Endothelial cell of umbilical vein (primary cell): ENCODE data around the gene ADAT3. TPM values are rescaled to one million over a fixed set of nuclear protein-coding genes. Genes with fewer than 3 reads are reported as not detected.

Experiments
- BruUV-seq: library from RNA; stranded (reverse); fragments of 400-500 nt; replicated peaks from 2 replicates; lab custom pipeline; 2021; lab: Mats Ljungman, UMichigan
- CTCF ChIA-PET: fragments of 300-600, 350-600 bp; sonication (Branson Sonifier 250); formaldehyde crosslinking; loops from one replicate; lab custom pipeline; 2021; ENCODE audit warnings: antibody characterized with exemption, inconsistent platforms; lab: Charles Lee
- POLR2A ChIA-PET: fragments of 300-600, 350-600 bp; sonication (Branson Sonifier 250); formaldehyde crosslinking; loops from one replicate; lab custom pipeline; 2021; ENCODE audit warnings: antibody characterized with exemption, inconsistent platforms; lab: Charles Lee
- DNase-seq: peaks from one replicate; pipeline ENCODE4 v3.0.0-alpha.2; 2011; ENCODE audit warnings: low read depth, low spot score
- FAIRE-seq: peaks from 2 replicates; lab custom pipeline; 2011; peaks lifted over from hg19 to GRCh38; lab: Jason Lieb, UNC
- H2AFZ ChIP-seq: 2 replicates; pipeline ENCODE4 v1.6.0; 2012; ENCODE audit warnings: low read depth, low read length, control low read depth, inconsistent platforms
- H3K27ac ChIP-seq: 2 replicates; pipeline ENCODE4 v1.5.1; 2011; ENCODE audit warnings: low read depth, mild to moderate bottlenecking, control low read depth, low read length, moderate library complexity; ENCODE audit not compliant: insufficient read depth
- H3K27me3 ChIP-seq, 2 experiments: 2 replicates each; pipeline versions ENCODE4 v1.6.0 to v1.6.1; 2011; ENCODE audit warnings: low read length in 2 of 2, mixed read lengths in 1 of 2; ENCODE audit not compliant: control insufficient read depth in 2 of 2, insufficient read depth in 2 of 2
- H3K36me3 ChIP-seq, 2 experiments: 2 replicates in 1 of 2; 3 replicates in 1 of 2; pipeline ENCODE4 v1.5.1; 2011; ENCODE audit warnings: low read length in 2 of 2, mild to moderate bottlenecking in 1 of 2, moderate library complexity in 1 of 2; ENCODE audit not compliant: control insufficient read depth in 2 of 2, insufficient read depth in 2 of 2; ENCODE audit errors: extremely low read depth in 1 of 2
- H3K4me1 ChIP-seq: 3 replicates; pipeline ENCODE4 v1.5.1; 2011; ENCODE audit warnings: mild to moderate bottlenecking, low read length; ENCODE audit not compliant: control insufficient read depth, insufficient read depth; ENCODE audit errors: extremely low read depth
- H3K4me2 ChIP-seq: 2 replicates; pipeline ENCODE4 v1.6.1; 2011; ENCODE audit warnings: low read length, control low read depth, mixed read lengths; ENCODE audit not compliant: insufficient read depth
- H3K4me3 ChIP-seq, 3 experiments: fragments of 200-600 bp in 1 of 3; sonication (generic), shearing (Covaris generic) in 1 of 3; replicated peaks in 1 of 3; 2 replicates each; pipeline ENCODE4 v1.5.1; 2011 to 2016; ENCODE audit warnings: control low read depth in 3 of 3, low read length in 3 of 3, mild to moderate bottlenecking in 2 of 3, inconsistent platforms in 1 of 3, low read depth in 1 of 3, moderate library complexity in 1 of 3; ENCODE audit not compliant: insufficient read depth in 1 of 3
- H3K79me2 ChIP-seq: 2 replicates; pipeline ENCODE4 v1.6.0; 2012; ENCODE audit warnings: low read length, inconsistent platforms; ENCODE audit not compliant: control insufficient read depth, insufficient read depth
- H3K9ac ChIP-seq: replicated peaks from 2 replicates; pipeline ENCODE3; 2011; ENCODE audit warnings: low read length, control low read depth; ENCODE audit not compliant: insufficient read depth; ENCODE audit errors: extremely low read depth
- H3K9me1 ChIP-seq: replicated peaks from 3 replicates; pipeline ENCODE4 v1.6.0; 2011; ENCODE audit warnings: mild to moderate bottlenecking, low read length; ENCODE audit not compliant: control insufficient read depth, insufficient read depth; ENCODE audit errors: extremely low read depth
- H3K9me3 ChIP-seq: replicated peaks from 2 replicates; pipeline ENCODE4 v1.5.1; 2012; ENCODE audit warnings: low read length, inconsistent platforms; ENCODE audit not compliant: control insufficient read depth, insufficient read depth
- H4K20me1 ChIP-seq: replicated peaks from 2 replicates; pipeline ENCODE3; 2011; ENCODE audit warnings: mild to moderate bottlenecking, low read length; ENCODE audit not compliant: control insufficient read depth, insufficient read depth; ENCODE audit errors: extremely low read depth
- GATA2 ChIP-seq: IDR thresholded peaks from 2 replicates; pipeline ENCODE4 v1.7.0; 2011; ENCODE audit warnings: low read depth, mild to moderate bottlenecking, moderate library complexity, mixed read lengths, low read length; ENCODE audit not compliant: insufficient read length, insufficient read depth
- JUN ChIP-seq: IDR thresholded peaks from 2 replicates; pipeline ENCODE4 v1.6.1; 2011; ENCODE audit warnings: borderline replicate concordance, low read depth; ENCODE audit not compliant: insufficient read length, insufficient read depth
- POLR2A ChIP-seq: IDR thresholded peaks from 2 replicates; pipeline ENCODE4 v1.6.1; 2012; ENCODE audit warnings: low read depth, mild to moderate bottlenecking, control low read depth, low read length
- POLR2AphosphoS5 ChIP-seq: IDR thresholded peaks from 2 replicates; pipeline ENCODE4 v1.6.1; 2012; ENCODE audit warnings: low read depth, mild to moderate bottlenecking, control low read depth, low read length, moderate library complexity; ENCODE audit not compliant: insufficient read depth
- dilution Hi-C: fragments of 300-500 bp; cut with MboI; formaldehyde crosslinking; loops from one replicate; pipeline ENCODE4 v1.15.0; 2019; ENCODE audit warnings: low sequenced_read_pairs; ENCODE audit not compliant: extremely low pct_ligation_motif_present
- intact Hi-C: fragments of 100-400 bp; cut with micrococcal nuclease; formaldehyde crosslinking; loops from one replicate; pipeline ENCODE4 v1.10.0; 2022
- polyA plus RNA-seq, 4 experiments: library from polyadenylated mRNA; depleted of rRNA in 3 of 4; stranded (reverse) in 3 of 4; unstranded in 1 of 4; fragments of >200 nt; gene quantifications; 2 replicates each; pipeline versions ENCODE4 v1.2.1 to v1.2.3, GENCODE V29; 2011 to 2012; ENCODE audit warnings: missing spikeins in 1 of 4
- total RNA-seq: library from RNA; stranded (reverse); gene quantifications from 2 replicates; pipeline ENCODE4 v1.2.3, GENCODE V29; 2021
- TF ChIP-seq, protein P1 (sequence below), 2 donors: IDR thresholded peaks; 1 replicate in 1 of 2; 2 replicates in 1 of 2; pipeline ENCODE4 v1.5.1; 2011; ENCODE audit warnings: low read length in 2 of 2, mild to moderate bottlenecking in 2 of 2, moderate library complexity in 2 of 2, control low read depth in 1 of 2, inconsistent platforms in 1 of 2, low read depth in 1 of 2; ENCODE audit not compliant: insufficient read depth in 1 of 2; ENCODE audit errors: extremely low read depth in 1 of 2

The ADAT3 gene
- total and polyA plus RNA-seq, 2 donors (not counting 3 experiments of a cell fraction or from before 2014, with no cell fraction given) = 5.7 to 11.7 TPM

DNA sequence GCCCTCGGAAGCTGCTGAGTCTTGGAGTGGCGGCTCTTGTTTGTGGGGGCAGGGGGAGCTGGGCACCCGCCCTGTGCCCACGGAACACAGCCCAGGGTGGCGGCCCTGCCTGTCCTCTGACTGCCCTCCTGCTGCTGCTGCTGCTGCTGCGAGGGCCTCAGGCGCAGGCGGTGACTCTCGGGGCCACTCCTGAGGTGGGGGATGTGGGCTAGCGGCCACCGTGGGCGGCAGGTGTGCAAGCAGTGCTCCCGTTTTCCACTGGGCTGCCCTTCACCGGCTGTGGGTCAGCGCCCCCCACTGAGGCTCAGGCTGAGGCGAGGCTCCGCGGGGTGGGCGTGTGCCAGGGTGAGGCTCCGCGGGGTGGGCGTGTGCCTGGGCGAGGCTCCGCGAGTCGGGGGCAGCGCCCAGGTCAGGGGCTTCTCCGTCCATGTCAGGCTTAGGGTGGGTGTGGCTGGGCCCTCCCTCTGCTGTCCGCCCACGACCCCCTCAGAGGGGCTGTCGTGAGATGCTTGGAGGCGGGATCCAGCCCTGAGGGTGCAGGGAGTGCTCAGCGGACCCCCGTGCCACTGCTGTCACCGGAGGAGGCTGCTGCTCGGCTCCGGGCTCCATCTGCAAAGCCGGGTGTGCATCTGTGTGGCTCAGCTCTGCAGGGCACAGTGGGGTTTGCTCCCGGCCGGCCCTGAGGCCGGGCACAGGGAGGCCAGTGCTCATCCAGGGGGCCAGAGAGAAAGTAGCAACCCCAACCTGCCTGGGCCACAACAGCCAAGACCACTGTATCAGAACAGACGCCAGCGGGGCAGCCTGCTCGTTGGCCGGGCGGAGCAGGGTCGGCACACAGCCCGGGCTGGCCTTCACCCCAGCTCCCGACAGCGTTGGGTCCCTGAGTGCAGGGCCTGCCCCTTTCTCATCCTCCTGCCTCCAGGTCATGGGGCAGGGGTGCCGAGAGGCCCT, 50.2 kb downstream of the ADAT3 start:
- FAIRE-seq (no peak), DNase-seq (no peak)
- Histone ChIP-seq H4K20me1 (no peaks in the 10 kb centered on the region), H3K27ac (no peak overlapping the region), H3K9ac (no peak overlapping the region), H3K9me3 (no peaks in the 10 kb centered on the region), H3K4me1 (no peaks in the 10 kb centered on the region), H3K27me3 (no peaks in the 10 kb centered on the region), H3K9me1 (no peaks in the 10 kb centered on the region), H3K36me3 (peaks cover 0 to 9% of the 10 kb centered on the region in 2 experiments), H3K4me2 (no peak overlapping the region), H3K79me2 (peaks cover 67% of the 10 kb centered on the region), H3K4me3 (no peak overlapping the region), H2AFZ (no peak overlapping the region)
- dilution Hi-C loops = no loop called here
- POLR2A ChIA-PET = no interaction called here
- CTCF ChIA-PET = no interaction called here
- BruUV-seq = no TSS peak
- intact Hi-C loops = no loop called here
- no peak for TF ChIP-seq JUN
- TF ChIP-seq, protein P1, sequence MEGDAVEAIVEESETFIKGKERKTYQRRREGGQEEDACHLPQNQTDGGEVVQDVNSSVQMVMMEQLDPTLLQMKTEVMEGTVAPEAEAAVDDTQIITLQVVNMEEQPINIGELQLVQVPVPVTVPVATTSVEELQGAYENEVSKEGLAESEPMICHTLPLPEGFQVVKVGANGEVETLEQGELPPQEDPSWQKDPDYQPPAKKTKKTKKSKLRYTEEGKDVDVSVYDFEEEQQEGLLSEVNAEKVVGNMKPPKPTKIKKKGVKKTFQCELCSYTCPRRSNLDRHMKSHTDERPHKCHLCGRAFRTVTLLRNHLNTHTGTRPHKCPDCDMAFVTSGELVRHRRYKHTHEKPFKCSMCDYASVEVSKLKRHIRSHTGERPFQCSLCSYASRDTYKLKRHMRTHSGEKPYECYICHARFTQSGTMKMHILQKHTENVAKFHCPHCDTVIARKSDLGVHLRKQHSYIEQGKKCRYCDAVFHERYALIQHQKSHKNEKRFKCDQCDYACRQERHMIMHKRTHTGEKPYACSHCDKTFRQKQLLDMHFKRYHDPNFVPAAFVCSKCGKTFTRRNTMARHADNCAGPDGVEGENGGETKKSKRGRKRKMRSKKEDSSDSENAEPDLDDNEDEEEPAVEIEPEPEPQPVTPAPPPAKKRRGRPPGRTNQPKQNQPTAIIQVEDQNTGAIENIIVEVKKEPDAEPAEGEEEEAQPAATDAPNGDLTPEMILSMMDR (IDR thresholded peaks at IDR 0.05; ENCODE audit: extremely low read depth in 1 of 2, insufficient read depth in 1 of 2, low read depth in 1 of 2, low read length in 2 of 2) = no peak
- no peak for TF ChIP-seq POLR2A
- no peak for TF ChIP-seq POLR2AphosphoS5
- no peak for TF ChIP-seq GATA2
